H1 (cell line): ENCODE data around the gene ZFP90. TPM values are rescaled to one million over a fixed set of nuclear protein-coding genes. Genes with fewer than 3 reads are reported as not detected.

ENCODE experiments used
- CTCF ChIA-PET: fragments of 300-600 bp; sonication (Branson Sonifier 250); formaldehyde crosslinking; loops from one replicate; lab custom pipeline; 2021; ENCODE audit not compliant: partially characterized antibody; lab: Charles Lee
- POLR2A ChIA-PET: fragments of 300-600 bp; sonication (Branson Sonifier 250); formaldehyde crosslinking; loops from one replicate; lab custom pipeline; 2021; ENCODE audit warnings: inconsistent platforms; ENCODE audit not compliant: partially characterized antibody; lab: Charles Lee
- DNase-seq, 2 experiments: peaks; one replicate each; pipeline versions ENCODE4 v3.0.0 to v3.0.0-alpha.2; 2010 to 2022; ENCODE audit warnings: low spot score in 2 of 2, low read depth in 1 of 2, mixed read lengths in 1 of 2
- FAIRE-seq: peaks from 2 replicates; lab custom pipeline; 2011; peaks lifted over from hg19 to GRCh38; lab: Jason Lieb, UNC
- H2AFZ ChIP-seq: 2 replicates; pipeline ENCODE4 v1.8.1; 2012; ENCODE audit warnings: low read length, inconsistent platforms
- H2AK5ac ChIP-seq: 2 replicates; pipeline ENCODE4 v1.6.1; 2013; ENCODE audit warnings: low read depth, low read length
- H2BK120ac ChIP-seq: replicated peaks from 2 replicates; pipeline ENCODE3; 2013; ENCODE audit warnings: low read depth, low read length, inconsistent platforms
- H2BK12ac ChIP-seq: 2 replicates; pipeline ENCODE4 v1.6.1; 2013; ENCODE audit warnings: low read depth, low read length
- H2BK15ac ChIP-seq: 2 replicates; pipeline ENCODE4 v1.6.1; 2013; ENCODE audit warnings: low read length
- H2BK20ac ChIP-seq: 2 replicates; pipeline ENCODE4 v1.6.1; 2013; ENCODE audit warnings: low read length
- H2BK5ac ChIP-seq: 2 replicates; pipeline ENCODE4 v1.6.1; 2013; ENCODE audit warnings: low read depth, low read length
- H3K14ac ChIP-seq: 2 replicates; pipeline ENCODE4 v1.6.1; 2013; ENCODE audit warnings: inconsistent platforms; ENCODE audit not compliant: insufficient read length
- H3K18ac ChIP-seq: 2 replicates; pipeline ENCODE4 v1.6.1; 2013; ENCODE audit warnings: low read length; ENCODE audit errors: extremely low read depth
- H3K23ac ChIP-seq: 2 replicates; pipeline ENCODE4 v1.6.1; 2013; ENCODE audit warnings: inconsistent platforms; ENCODE audit not compliant: insufficient read length
- H3K23me2 ChIP-seq: 2 replicates; pipeline ENCODE4 v1.6.1; 2013; ENCODE audit warnings: low read depth, low read length
- H3K27ac ChIP-seq: 2 replicates; pipeline ENCODE4 v1.6.1; 2011; ENCODE audit warnings: low read depth, low read length, inconsistent platforms
- H3K27me3 ChIP-seq, 4 experiments: replicated peaks in 1 of 4; 1 replicate in 1 of 4; 2 replicates in 3 of 4; pipeline versions ENCODE4 v1.6.1 to v1.8.1; 2011 to 2013; ENCODE audit warnings: low read length in 3 of 4, mild to moderate bottlenecking in 3 of 4, inconsistent platforms in 2 of 4, mixed read lengths in 2 of 4, moderate library complexity in 1 of 4; ENCODE audit not compliant: control insufficient read depth in 3 of 4, insufficient read depth in 3 of 4; ENCODE audit errors: extremely low read depth in 1 of 4
- H3K36me3 ChIP-seq, 4 experiments: 2 replicates each; pipeline versions ENCODE4 v1.6.1 to v1.8.1; 2011 to 2013; ENCODE audit warnings: mild to moderate bottlenecking in 4 of 4, low read length in 3 of 4, moderate library complexity in 2 of 4, control low read depth in 1 of 4, inconsistent platforms in 1 of 4; ENCODE audit not compliant: insufficient read depth in 4 of 4, control insufficient read depth in 2 of 4
- H3K4ac ChIP-seq: replicated peaks from 2 replicates; pipeline ENCODE3; 2013; ENCODE audit warnings: low read length, low read depth, mixed read lengths, inconsistent platforms; ENCODE audit not compliant: insufficient read length
- H3K4me1 ChIP-seq, 4 experiments: replicated peaks in 1 of 4; 1 replicate in 1 of 4; 2 replicates in 3 of 4; pipeline versions ENCODE4 v1.6.1 to v1.8.1; 2011 to 2013; ENCODE audit warnings: low read length in 3 of 4, inconsistent platforms in 2 of 4, mixed read lengths in 1 of 4; ENCODE audit not compliant: insufficient read depth in 4 of 4, control insufficient read depth in 3 of 4
- H3K4me2 ChIP-seq, 2 experiments: 2 replicates each; pipeline versions ENCODE4 v1.6.1 to v1.8.1; 2011 to 2013; ENCODE audit warnings: low read depth in 2 of 2, low read length in 2 of 2, control low read depth in 1 of 2, inconsistent platforms in 1 of 2, mild to moderate bottlenecking in 1 of 2; ENCODE audit not compliant: insufficient read depth in 1 of 2
- H3K4me3 ChIP-seq, 4 experiments: fragments of 200-600, 300-600 bp in 1 of 4; sonication (generic), shearing (Covaris generic), sonication (Bioruptor Twin) in 1 of 4; 2 replicates each; pipeline versions ENCODE4 v1.5.1 to v1.8.1; 2011 to 2016; ENCODE audit warnings: low read length in 4 of 4, low read depth in 3 of 4, control low read depth in 2 of 4, inconsistent platforms in 2 of 4, mild to moderate bottlenecking in 2 of 4, mixed read lengths in 1 of 4, moderate library complexity in 1 of 4; ENCODE audit not compliant: insufficient read depth in 2 of 4; ENCODE audit errors: extremely low read depth in 1 of 4
- H3K56ac ChIP-seq: replicated peaks from 2 replicates; pipeline ENCODE3; 2013; ENCODE audit warnings: low read depth, mild to moderate bottlenecking, mixed read lengths, low read length, inconsistent platforms; ENCODE audit not compliant: insufficient read length
- H3K79me1 ChIP-seq: 2 replicates; pipeline ENCODE4 v1.6.1; 2013; ENCODE audit warnings: low read depth, low read length, control low read depth
- H3K79me2 ChIP-seq, 2 experiments: 2 replicates each; pipeline versions ENCODE4 v1.6.1 to v1.8.1; 2012 to 2013; ENCODE audit warnings: low read length in 2 of 2, mild to moderate bottlenecking in 2 of 2, inconsistent platforms in 1 of 2; ENCODE audit not compliant: insufficient read depth in 2 of 2, control insufficient read depth in 1 of 2
- H3K9ac ChIP-seq, 4 experiments: replicated peaks in 1 of 4; 1 replicate in 1 of 4; 2 replicates in 3 of 4; pipeline versions ENCODE4 v1.6.1 to v1.8.1; 2011 to 2013; ENCODE audit warnings: low read depth in 3 of 4, low read length in 3 of 4, control low read depth in 2 of 4, mild to moderate bottlenecking in 2 of 4, moderate library complexity in 2 of 4, inconsistent platforms in 1 of 4; ENCODE audit errors: extremely low read depth in 1 of 4
- H3K9me3 ChIP-seq, 2 experiments: 2 replicates each; pipeline versions ENCODE4 v1.6.1 to v1.8.1; 2012 to 2013; ENCODE audit warnings: mild to moderate bottlenecking in 2 of 2, moderate library complexity in 2 of 2, control low read depth in 1 of 2, inconsistent platforms in 1 of 2, low read depth in 1 of 2, low read length in 1 of 2, mixed read lengths in 1 of 2; ENCODE audit not compliant: insufficient read depth in 2 of 2
- H4K20me1 ChIP-seq, 2 experiments: replicated peaks in 1 of 2; 2 replicates each; pipeline versions ENCODE3 to v1.8.1; 2011 to 2013; ENCODE audit warnings: inconsistent platforms in 2 of 2, low read length in 2 of 2, mild to moderate bottlenecking in 1 of 2; ENCODE audit not compliant: insufficient read depth in 2 of 2, control insufficient read depth in 1 of 2
- H4K5ac ChIP-seq: 2 replicates; pipeline ENCODE4 v1.6.1; 2013; ENCODE audit warnings: low read length, low read depth, mixed read lengths, inconsistent platforms; ENCODE audit not compliant: insufficient read length
- H4K8ac ChIP-seq: 2 replicates; pipeline ENCODE4 v1.8.0; 2013; ENCODE audit warnings: mild to moderate bottlenecking, moderate library complexity, low read length, inconsistent platforms; ENCODE audit not compliant: insufficient read depth; ENCODE audit errors: extremely low read depth
- H4K91ac ChIP-seq: replicated peaks from 2 replicates; pipeline ENCODE3; 2013; ENCODE audit warnings: low read length, mixed read lengths, inconsistent platforms; ENCODE audit not compliant: insufficient read length
- CHD2 ChIP-seq: IDR thresholded peaks from 2 replicates; pipeline ENCODE4 v1.6.1; 2012; ENCODE audit warnings: low read length, improper control_type of control experiment
- EGR1 ChIP-seq: IDR thresholded peaks from 2 replicates; pipeline ENCODE4 v1.6.1; 2011; ENCODE audit warnings: low read depth, low read length, borderline replicate concordance
- EP300 ChIP-seq, 2 experiments: IDR thresholded peaks; 1 replicate in 1 of 2; 2 replicates in 1 of 2; pipeline ENCODE4 v1.6.1; 2011 to 2012; ENCODE audit warnings: low read depth in 2 of 2, low read length in 2 of 2, mild to moderate bottlenecking in 2 of 2, borderline replicate concordance in 1 of 2, inconsistent platforms in 1 of 2, moderate library complexity in 1 of 2
- FOSL1 ChIP-seq: IDR thresholded peaks from 2 replicates; pipeline ENCODE4 v1.6.1; 2011; ENCODE audit warnings: mild to moderate bottlenecking, low read depth, low read length, moderate library complexity; ENCODE audit not compliant: insufficient read depth
- HDAC2 ChIP-seq, 2 experiments: fragments of 300-600 bp in 1 of 2; sonication (generic) in 1 of 2; IDR thresholded peaks; 2 replicates each; pipeline ENCODE4 v1.6.1; 2011 to 2012; ENCODE audit warnings: low read depth in 2 of 2, low read length in 2 of 2, mild to moderate bottlenecking in 2 of 2, moderate library complexity in 2 of 2, borderline replicate concordance in 1 of 2, inconsistent platforms in 1 of 2
- PHF8 ChIP-seq: fragments of 200-600 bp; sonication (generic); conservative IDR thresholded peaks from 2 replicates; pipeline ENCODE4 v1.7.1; 2012; ENCODE audit warnings: low read depth, mild to moderate bottlenecking, inconsistent platforms, low read length, moderate library complexity
- POLR2A ChIP-seq, 2 experiments: IDR thresholded peaks; 1 replicate in 1 of 2; 2 replicates in 1 of 2; pipeline ENCODE4 v1.6.1; 2011; ENCODE audit warnings: low read depth in 2 of 2, low read length in 2 of 2, mild to moderate bottlenecking in 2 of 2; ENCODE audit errors: control extremely low read depth in 1 of 2
- RXRA ChIP-seq: IDR thresholded peaks from 2 replicates; pipeline ENCODE4 v1.6.1; 2011; ENCODE audit warnings: low read depth, mild to moderate bottlenecking, low read length, moderate library complexity; ENCODE audit not compliant: insufficient read depth
- SIN3A ChIP-seq, 2 experiments: IDR thresholded peaks in 1 of 2; conservative IDR thresholded peaks in 1 of 2; 2 replicates each; pipeline ENCODE4 v1.6.1; 2011 to 2012; ENCODE audit warnings: low read length in 2 of 2, improper control_type of control experiment in 1 of 2, low read depth in 1 of 2, mild to moderate bottlenecking in 1 of 2
- SIX5 ChIP-seq: IDR thresholded peaks from 2 replicates; pipeline ENCODE4 v1.6.1; 2011; ENCODE audit warnings: mild to moderate bottlenecking, low read depth, low read length
- TBP ChIP-seq: IDR thresholded peaks from 2 replicates; pipeline ENCODE4 v1.6.1; 2011; ENCODE audit warnings: low read depth, low read length, improper control_type of control experiment
- USF2 ChIP-seq: IDR thresholded peaks from 2 replicates; pipeline ENCODE4 v1.6.1; 2011; ENCODE audit warnings: low read length, improper control_type of control experiment
- ZNF274 ChIP-seq: IDR thresholded peaks from 2 replicates; pipeline ENCODE4 v1.7.0; 2012; ENCODE audit warnings: low read length, borderline replicate concordance; ENCODE audit errors: extremely low read depth
- WGBS, 2 experiments: shearing (Covaris generic) in 1 of 2; methylation state at CpG; one replicate each; pipeline versions ENCODE4 v1.1.6 to v1.1.7; 2013 to 2015; ENCODE audit warnings: low lambda C conversion rate in 2 of 2, mixed read lengths in 2 of 2, inconsistent platforms in 1 of 2, low coverage in 1 of 2, missing lambda C conversion rate in 1 of 2; ENCODE audit not compliant: insufficient replicate concordance in 2 of 2, insufficient coverage in 1 of 2, insufficient read length in 1 of 2; ENCODE audit errors: extremely low coverage in 1 of 2, missing lambda C conversion rate in 1 of 2; 5-methylcytosine and 5-hydroxymethylcytosine counted together
- polyA plus RNA-seq, 7 experiments: library from polyadenylated mRNA; depleted of rRNA in 3 of 7; stranded (reverse) in 5 of 7; unstranded in 2 of 7; fragments of >200 nt in 5 of 7; fragments of 200-250 nt in 2 of 7; gene quantifications; 1 replicate in 5 of 7; 2 replicates in 1 of 7; 4 replicates in 1 of 7; pipeline versions ENCODE4 v1.2.1 to v1.2.3, GENCODE V29; 2011 to 2013; ENCODE audit warnings: missing spikeins in 2 of 7, mixed read lengths in 2 of 7
- total RNA-seq: library from RNA; stranded (reverse); fragmentation: NEBNext Ultra II Directional; extraction: Animal tissue kit (Norgen Biotek cat#: 25700); gene quantifications from 2 replicates; pipeline ENCODE4 v1.2.1, GENCODE V29; 2021

The ZFP90 gene
- total and polyA plus RNA-seq, 2 of the 8 experiments (the other 6 are each of a cell fraction or from before 2014, with no cell fraction given): 10.3 to 19.1 TPM

GRCh38 chr16:68612996-68613395, 73.9 kb downstream of the ZFP90 start:
- ChIA-PET POLR2A (no interaction called here), CTCF (interaction anchor here (1.1 to 4.0 kb wide), 4 partner anchors 13 to 246 kb away, joined by 3 to 15 read pairs (median 4); no protein-coding TSS in a partner anchor)
- Histone ChIP-seq H3K23ac (no peak overlapping the region), H3K23me2 (no peaks in the 10 kb centered on the region), H3K79me2 (no peaks in the 10 kb centered on the region), H3K79me1 (no peaks in the 10 kb centered on the region), H4K5ac (no peak overlapping the region), H2BK20ac (no peak overlapping the region), H2BK120ac (no peak overlapping the region), H3K4me3 (no peak overlapping the region), H2BK12ac (no peak overlapping the region), H3K27me3 (no peaks in the 10 kb centered on the region), H2AK5ac (no peak overlapping the region), H4K20me1 (no peaks in the 10 kb centered on the region), H3K4me2 (no peak overlapping the region), H3K18ac (no peak overlapping the region), H3K27ac (no peak overlapping the region), H3K36me3 (no peaks in the 10 kb centered on the region), H4K8ac (no peak overlapping the region), H2AFZ (no peak overlapping the region), H3K9me3 (peaks cover 6 to 11% of the 10 kb centered on the region in 2 experiments; a peak in 3 of 4 replicates), H2BK5ac (no peak overlapping the region), H2BK15ac (no peak overlapping the region), H3K56ac (no peak overlapping the region), H3K4me1 (no peaks in the 10 kb centered on the region), H3K4ac (no peak overlapping the region), H3K14ac (no peak overlapping the region), H4K91ac (no peak overlapping the region), H3K9ac (no peak overlapping the region)
- FAIRE-seq: no peak
- DNase-seq: no peak
- 87% methylated on average over 3 of the region's 3 CpGs; no CpG with 5 or more reads in 1 of the 2 experiments for WGBS, 2 experiments
- TF ChIP-seq USF2: no peak
- no peak for TF ChIP-seq RXRA
- TF ChIP-seq EGR1: no peak
- no peak for TF ChIP-seq SIX5
- no peak for TF ChIP-seq FOSL1
- no peak for TF ChIP-seq SIN3A (conservative IDR thresholded peaks at IDR 0.05 in 1 of 2, IDR thresholded peaks at IDR 0.05 in 1 of 2; ENCODE audit: low read depth in 1 of 2, low read length in 2 of 2)
- TF ChIP-seq PHF8: no peak
- no peak for TF ChIP-seq ZNF274
- TF ChIP-seq CHD2: no peak
- TF ChIP-seq POLR2A (IDR thresholded peaks at IDR 0.05; ENCODE audit: control extremely low read depth in 1 of 2, low read depth in 2 of 2, low read length in 2 of 2): no peak
- TF ChIP-seq EP300 (IDR thresholded peaks at IDR 0.05; ENCODE audit: borderline replicate concordance in 1 of 2, low read depth in 2 of 2, low read length in 2 of 2): no peak
- no peak for TF ChIP-seq HDAC2 (IDR thresholded peaks at IDR 0.05; ENCODE audit: borderline replicate concordance in 1 of 2, low read depth in 2 of 2, low read length in 2 of 2)
- TF ChIP-seq TBP: no peak
